Karpas-422 (cell line): ENCODE data around the gene ANKS3. TPM values are rescaled to one million over a fixed set of nuclear protein-coding genes. Genes with fewer than 3 reads are reported as not detected.
A peak's percentile ranks its signal among the peaks of the same experiment; 100 is the strongest.
"Not testable (repeated sequence)": the region's sequence is repeated elsewhere in the genome, so short reads cannot be mapped to it uniquely, and the experiment has no call there.

Experiments used
- DNase-seq: peaks from one replicate; pipeline ENCODE4 v3.0.0-alpha.2; 2015
- H2AFZ ChIP-seq: fragments of 200-600 bp; sonication (generic); 2 replicates; pipeline ENCODE4 v1.6.1; 2014; ENCODE audit warnings: antibody characterized with exemption, low read length, mixed read lengths
- H3K27ac ChIP-seq: fragments of 200-600 bp; sonication (generic); 2 replicates; pipeline ENCODE4 v1.5.1; 2014; ENCODE audit warnings: mild to moderate bottlenecking, low read length, moderate library complexity
- H3K27me3 ChIP-seq: fragments of 200-600 bp; sonication (generic); 2 replicates; pipeline ENCODE4 v1.6.1; 2014; ENCODE audit warnings: low read length, mixed read lengths
- H3K36me3 ChIP-seq: fragments of 200-600 bp; sonication (generic); 2 replicates; pipeline ENCODE4 v1.6.1; 2014; ENCODE audit warnings: low read length, mixed read lengths; ENCODE audit not compliant: insufficient read depth
- H3K4me1 ChIP-seq: fragments of 200-600 bp; sonication (generic); 2 replicates; pipeline ENCODE4 v1.6.1; 2014; ENCODE audit warnings: mild to moderate bottlenecking, low read length, mixed read lengths
- H3K4me2 ChIP-seq: fragments of 200-600 bp; sonication (generic); 2 replicates; pipeline ENCODE4 v1.6.1; 2014; ENCODE audit warnings: low read length, low read depth, mild to moderate bottlenecking; ENCODE audit not compliant: poor library complexity, severe bottlenecking
- H3K4me3 ChIP-seq: fragments of 200-600 bp; sonication (generic); 2 replicates; pipeline ENCODE4 v1.5.1; 2014; ENCODE audit warnings: mild to moderate bottlenecking, antibody characterized with exemption, low read length, mixed read lengths
- H3K79me2 ChIP-seq: fragments of 200-600 bp; sonication (generic); 2 replicates; pipeline ENCODE4 v1.6.1; 2014; ENCODE audit warnings: mild to moderate bottlenecking, low read length, mixed read lengths
- H3K9ac ChIP-seq: fragments of 200-600 bp; sonication (generic); 2 replicates; pipeline ENCODE4 v1.6.0; 2014; ENCODE audit warnings: low read length
- H3K9me2 ChIP-seq: fragments of 200-600 bp; sonication (generic), shearing (Covaris generic); replicated peaks from 2 replicates; pipeline ENCODE4 v1.6.0; 2014; ENCODE audit warnings: mild to moderate bottlenecking, low read length, moderate library complexity; ENCODE audit not compliant: insufficient read depth
- H3K9me3 ChIP-seq: fragments of 300-700, 200-600 bp; sonication (generic); 2 replicates; pipeline ENCODE4 v1.6.1; 2014; ENCODE audit warnings: low read length, mixed read lengths
- H4K20me1 ChIP-seq: fragments of 200-600 bp; sonication (generic); 2 replicates; pipeline ENCODE4 v1.6.1; 2014; ENCODE audit warnings: mild to moderate bottlenecking, antibody characterized with exemption, low read length, low read depth; ENCODE audit not compliant: insufficient read depth
- total RNA-seq: library from RNA; depleted of rRNA; stranded (reverse); fragments of >200 nt; shearing (Covaris generic); gene quantifications from 2 replicates; pipeline ENCODE4 v1.2.3, GENCODE V29; 2014; ENCODE audit warnings: low replicate concordance

ANKS3 gene
- total RNA-seq, 1 experiment from 2014 or later: 6.4 TPM

GRCh38 chr16:4652561-4652960, 81.5 kb downstream of the ANKS3 start:
- Histone ChIP-seq H3K4me3 (no peak overlapping the region), H3K27me3 (no peaks in the 10 kb centered on the region), H3K4me1 (peaks cover 8% of the 10 kb centered on the region), H3K9ac (no peak overlapping the region), H4K20me1 (no peaks in the 10 kb centered on the region), H2AFZ (no peak overlapping the region), H3K27ac (no peak overlapping the region), H3K36me3 (no peaks in the 10 kb centered on the region; the same call in 1 of the 2 replicates), H3K9me2 (no peaks in the 10 kb centered on the region), H3K9me3 (no peaks in the 10 kb centered on the region), H3K4me2 (no peak overlapping the region), H3K79me2 (peaks cover 15% of the 10 kb centered on the region)
- no peak for DNase-seq

GRCh38 chr16:4651827-4652226, 82.2 kb downstream of the ANKS3 start:
- Histone ChIP-seq H3K4me3 (no peak overlapping the region), H3K27ac (no peak overlapping the region), H4K20me1 (no peaks in the 10 kb centered on the region), H3K9me3 (no peaks in the 10 kb centered on the region), H3K79me2 (peaks cover 21% of the 10 kb centered on the region), H3K9me2 (no peaks in the 10 kb centered on the region), H3K4me2 (no peak overlapping the region), H3K27me3 (no peaks in the 10 kb centered on the region), H3K4me1 (peaks cover 8% of the 10 kb centered on the region), H3K9ac (no peak overlapping the region), H3K36me3 (no peaks in the 10 kb centered on the region; the same call in 1 of the 2 replicates), H2AFZ (no peak overlapping the region)
- peak; percentile 51 for DNase-seq

GRCh38 chr16:4650443-4651074, 83.5 kb downstream of the ANKS3 start:
- not testable (repeated sequence) for H4K20me1 ChIP-seq, H3K27me3 ChIP-seq, H3K4me3 ChIP-seq, H3K9me3 ChIP-seq, H3K9me2 ChIP-seq, H3K9ac ChIP-seq, H3K27ac ChIP-seq, H3K4me1 ChIP-seq, H2AFZ ChIP-seq, H3K4me2 ChIP-seq, H3K36me3 ChIP-seq
- DNase-seq: peak; percentile 95
- peaks cover 31% of the 10 kb centered on the region for H3K79me2 ChIP-seq

- Histone ChIP-seq H3K4me3 (no peak overlapping the region), H2AFZ (no peak overlapping the region), H3K9ac (no peak overlapping the region), H3K27ac (no peak overlapping the region), H3K4me2 (no peak overlapping the region), H3K4me1 (peaks cover 8% of the 10 kb centered on the region), H3K27me3 (no peaks in the 10 kb centered on the region), H3K9me3 (no peaks in the 10 kb centered on the region), H3K9me2 (no peaks in the 10 kb centered on the region), H3K36me3 (no peaks in the 10 kb centered on the region; the same call in 1 of the 2 replicates), H4K20me1 (no peaks in the 10 kb centered on the region), H3K79me2 (peaks cover 36% of the 10 kb centered on the region)
- DNase-seq: no peak
These were observed 84.2 kb downstream of the ANKS3 start for GRCh38 chr16:4649744-4650442.

GRCh38 chr16:4648917-4649316, 85.2 kb downstream of the ANKS3 start:
- no peaks in the 10 kb centered on the region for H4K20me1 ChIP-seq
- H3K4me1 ChIP-seq: peaks cover 8% of the 10 kb centered on the region
- H3K36me3 ChIP-seq: no peaks in the 10 kb centered on the region
- H3K4me2 ChIP-seq: no peak overlapping the region
- H3K9me2 ChIP-seq: no peaks in the 10 kb centered on the region
- H3K27ac ChIP-seq: no peak overlapping the region
- no peak overlapping the region for H3K4me3 ChIP-seq
- H3K79me2 ChIP-seq: peaks cover 43% of the 10 kb centered on the region
- H3K9ac ChIP-seq: no peak overlapping the region
- peak; percentile 57 for DNase-seq
- no peaks in the 10 kb centered on the region for H3K27me3 ChIP-seq
- no peaks in the 10 kb centered on the region for H3K9me3 ChIP-seq
- H2AFZ ChIP-seq: no peak overlapping the region

- no peak overlapping the region for H2AFZ ChIP-seq
- H3K27me3 ChIP-seq: no peaks in the 10 kb centered on the region
- H3K9ac ChIP-seq: no peak overlapping the region
- no peak for DNase-seq
- H4K20me1 ChIP-seq: no peaks in the 10 kb centered on the region
- H3K27ac ChIP-seq: no peak overlapping the region
- no peak overlapping the region for H3K4me2 ChIP-seq
- no peaks in the 10 kb centered on the region for H3K9me2 ChIP-seq
- H3K4me3 ChIP-seq: no peak overlapping the region
- H3K79me2 ChIP-seq: peaks cover 56% of the 10 kb centered on the region
- H3K36me3 ChIP-seq: 0 out of 2 replicates have a peak, but pooled peaks cover 2% of the 10 kb centered on the region
- peaks cover 8% of the 10 kb centered on the region for H3K4me1 ChIP-seq
- no peaks in the 10 kb centered on the region for H3K9me3 ChIP-seq
These were observed 86.5 kb downstream of the ANKS3 start for GRCh38 chr16:4647644-4647980.

GRCh38 chr16:4646773-4647643, 87.1 kb downstream of the ANKS3 start:
- no peak overlapping the region for H3K9ac ChIP-seq
- H3K4me2 ChIP-seq: no peak overlapping the region
- H2AFZ ChIP-seq: no peak overlapping the region
- H4K20me1 ChIP-seq: no peaks in the 10 kb centered on the region
- no peak for DNase-seq
- H3K27ac ChIP-seq: no peak overlapping the region
- H3K9me2 ChIP-seq: no peaks in the 10 kb centered on the region
- 0 out of 2 replicates have a peak, but pooled peaks cover 2% of the 10 kb centered on the region for H3K36me3 ChIP-seq
- H3K4me1 ChIP-seq: peaks cover 8% of the 10 kb centered on the region
- no peaks in the 10 kb centered on the region for H3K9me3 ChIP-seq
- H3K27me3 ChIP-seq: no peaks in the 10 kb centered on the region
- H3K79me2 ChIP-seq: peaks cover 59% of the 10 kb centered on the region
- H3K4me3 ChIP-seq: no peak overlapping the region
